Erythroblast (primary cell): Measurements from ENCODE around the gene SNX10.

Experiments used
- GATA1 ChIP-seq: IDR thresholded peaks from 2 replicates; pipeline ENCODE4 v1.6.1; 2011; ENCODE audit warnings: low read depth, mild to moderate bottlenecking, control low read depth, low read length, moderate library complexity
- POLR2A ChIP-seq: IDR thresholded peaks from 2 replicates; pipeline ENCODE4 v1.6.1; 2011; ENCODE audit warnings: mild to moderate bottlenecking, low read length

DNA sequence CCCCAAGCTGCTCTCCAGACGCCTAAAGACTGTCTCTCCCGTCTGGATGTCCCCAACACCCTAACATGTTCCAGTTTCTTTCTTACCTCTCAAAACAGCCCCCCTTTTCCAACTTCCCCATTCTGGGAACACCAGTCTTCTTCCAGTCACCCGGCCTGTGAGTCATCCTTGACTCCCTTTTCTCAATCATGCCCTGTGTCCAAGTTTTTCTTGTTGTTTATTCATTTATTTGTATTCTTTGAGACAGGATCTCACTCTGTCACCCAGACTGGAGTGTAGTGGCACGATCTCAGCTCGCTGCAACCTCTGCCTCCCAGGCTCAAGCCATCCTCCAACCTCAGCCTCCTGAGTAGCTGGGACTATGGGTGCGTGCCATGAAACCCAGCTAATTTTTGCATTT, 15.6 kb downstream of the SNX10 start:
- TF ChIP-seq POLR2A (no peak), GATA1 (no peak)
